Stimulated activated CD8-positive, alpha-beta memory T cell treated with anti-CD3 and anti-CD28 coated beads, Interleukin-7, amount 100 ng/mL, for 1 hour (primary cell): ENCODE measurements around the gene ZDHHC21.

Experiments used
- DNase-seq, 2 donors: peaks; one replicate each; pipeline ENCODE4 v3.0.0-alpha.2; 2020; ENCODE audit warnings: low read depth in 2 of 2

Gene ZDHHC21, protein sequence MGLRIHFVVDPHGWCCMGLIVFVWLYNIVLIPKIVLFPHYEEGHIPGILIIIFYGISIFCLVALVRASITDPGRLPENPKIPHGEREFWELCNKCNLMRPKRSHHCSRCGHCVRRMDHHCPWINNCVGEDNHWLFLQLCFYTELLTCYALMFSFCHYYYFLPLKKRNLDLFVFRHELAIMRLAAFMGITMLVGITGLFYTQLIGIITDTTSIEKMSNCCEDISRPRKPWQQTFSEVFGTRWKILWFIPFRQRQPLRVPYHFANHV

DNA sequence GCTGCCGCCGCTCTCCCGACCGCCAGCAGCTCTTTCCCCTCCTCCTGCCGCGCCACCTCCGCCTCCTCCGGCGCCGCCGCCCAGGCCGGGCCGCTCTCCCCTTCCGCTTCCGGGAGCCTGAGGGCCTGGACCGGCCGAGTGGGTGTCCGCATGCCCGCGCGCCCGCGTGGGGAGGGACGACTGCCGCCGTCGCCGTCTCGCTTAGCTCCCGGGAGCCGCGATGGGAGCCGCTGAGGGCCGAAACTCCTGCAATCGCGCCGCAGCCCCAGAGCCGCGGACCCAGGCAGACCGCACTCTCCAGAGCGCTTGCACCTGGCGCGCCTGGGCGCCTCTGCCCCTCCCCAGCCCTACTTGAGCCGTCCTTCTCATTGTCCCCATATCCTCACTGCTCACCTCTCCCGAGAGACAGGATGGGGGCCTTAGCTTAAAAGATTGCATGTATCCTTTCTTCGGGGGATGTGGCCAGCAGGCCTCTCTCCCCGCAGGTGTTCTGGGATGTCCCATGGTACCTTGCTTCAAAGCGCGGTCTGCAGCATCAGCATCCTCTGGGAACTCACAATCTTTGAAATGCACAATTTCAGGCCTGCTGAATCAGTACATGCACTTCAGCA lies at the start of gene ZDHHC21:
Gene ZDHHC21, minus strand, starts transcription at position 182 of the 611 bp plus-strand sequence. CDS start 19,092 bp downstream, outside the sequence.
- peak; percentile 13 to 20 for DNase-seq

GRCh38 chr9:14741369-14741768 lies 48.1 kb upstream of the ZDHHC21 start:
- no peak for DNase-seq

DNA sequence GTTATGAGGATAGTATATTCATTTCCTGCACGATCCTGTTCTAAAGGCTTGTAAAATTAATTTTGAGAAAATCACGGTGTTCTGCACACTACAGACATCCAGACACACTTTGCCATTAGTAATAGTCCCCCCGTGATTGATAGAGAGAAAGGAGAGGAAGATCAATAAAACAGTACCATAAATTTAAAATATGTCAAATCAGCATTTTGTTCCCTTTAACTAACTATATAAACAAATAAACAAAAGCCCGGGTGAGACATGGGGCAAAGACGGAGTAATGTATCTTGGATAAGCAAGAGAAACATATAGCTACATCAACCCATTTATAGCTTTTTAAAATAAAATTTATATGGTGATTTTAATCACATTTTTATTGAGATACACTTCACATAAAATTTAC lies 39.9 kb upstream of the ZDHHC21 start:
- no peak for DNase-seq

- DNase-seq = no peak
Observed at GRCh38 chr9:14731294-14731981, 38.2 kb upstream of the ZDHHC21 start.

- no peak for DNase-seq
Observed at GRCh38 chr9:14730461-14730898, 37.2 kb upstream of the ZDHHC21 start.

GRCh38 chr9:14723301-14723700 lies 30.1 kb upstream of the ZDHHC21 start:
- no peak for DNase-seq

- DNase-seq = no peak
Observed at GRCh38 chr9:14722391-14723035, 29.3 kb upstream of the ZDHHC21 start, which contains the start of gene CER1. Gene CER1 (minus strand): TSS chr9:14722733. CDS start chr9:14722672, 61 bp downstream.

- DNase-seq = no peak
Observed at GRCh38 chr9:14719231-14719923, 26.1 kb upstream of the ZDHHC21 start.

- no peak for DNase-seq
Observed at GRCh38 chr9:14715102-14715501, 21.9 kb upstream of the ZDHHC21 start.

DNA sequence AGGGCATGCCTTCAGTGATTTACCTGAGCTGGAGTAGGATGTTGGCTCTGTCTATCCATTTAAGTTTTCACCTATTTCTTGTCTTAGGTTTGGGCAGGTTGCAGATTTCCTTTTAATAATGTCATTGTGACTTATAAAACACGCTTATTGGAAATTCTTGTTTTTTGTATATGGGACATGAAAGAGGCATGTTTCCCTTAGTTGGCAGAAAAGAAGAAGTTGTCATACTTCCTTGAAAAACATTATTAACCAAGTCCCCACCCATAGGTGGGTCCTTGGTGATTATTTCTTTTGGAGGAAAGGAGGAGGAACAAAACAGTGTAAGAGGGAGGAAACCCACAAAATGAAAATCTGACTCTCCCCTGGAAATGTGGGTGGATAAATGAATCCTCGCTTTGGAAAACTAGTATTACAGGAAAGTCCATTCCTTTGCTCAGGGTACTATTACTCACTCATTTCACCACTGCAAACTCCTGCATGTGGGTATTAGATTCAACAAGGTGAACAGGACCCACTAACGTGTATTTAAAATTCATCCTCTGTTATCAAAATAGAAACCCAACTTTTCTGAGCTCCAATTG lies 20.0 kb upstream of the ZDHHC21 start:
- no peak for DNase-seq

GRCh38 chr9:14710804-14711203 lies 17.6 kb upstream of the ZDHHC21 start:
- no peak for DNase-seq

DNA sequence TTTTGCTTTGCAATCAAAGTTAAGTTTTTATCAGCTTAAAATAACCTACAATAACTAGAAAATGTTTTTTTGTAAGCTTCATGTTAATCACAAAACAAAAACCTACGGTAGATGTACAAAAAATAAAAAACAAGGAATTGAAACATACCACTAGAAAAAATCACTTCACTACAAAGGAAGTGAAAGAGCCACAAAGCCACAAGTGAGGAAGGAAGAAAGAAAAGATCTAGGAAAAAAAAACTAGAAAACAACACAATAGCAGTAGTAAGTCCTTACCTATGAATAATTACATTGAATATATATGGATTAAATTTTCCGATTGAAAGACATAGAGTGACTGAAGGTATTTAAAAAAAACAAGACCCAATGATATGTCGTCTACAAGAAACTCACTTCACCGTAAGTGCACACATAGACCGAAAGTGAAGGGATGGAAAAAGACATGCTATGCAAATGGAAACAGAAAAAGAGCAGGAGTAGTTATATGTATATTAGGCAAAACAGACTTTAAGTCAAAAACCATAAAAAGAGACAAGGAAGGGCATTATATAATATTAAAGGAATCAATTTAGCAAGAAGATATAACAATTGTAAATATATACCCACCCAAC lies 13.4 kb upstream of the ZDHHC21 start:
- no peak for DNase-seq

DNA sequence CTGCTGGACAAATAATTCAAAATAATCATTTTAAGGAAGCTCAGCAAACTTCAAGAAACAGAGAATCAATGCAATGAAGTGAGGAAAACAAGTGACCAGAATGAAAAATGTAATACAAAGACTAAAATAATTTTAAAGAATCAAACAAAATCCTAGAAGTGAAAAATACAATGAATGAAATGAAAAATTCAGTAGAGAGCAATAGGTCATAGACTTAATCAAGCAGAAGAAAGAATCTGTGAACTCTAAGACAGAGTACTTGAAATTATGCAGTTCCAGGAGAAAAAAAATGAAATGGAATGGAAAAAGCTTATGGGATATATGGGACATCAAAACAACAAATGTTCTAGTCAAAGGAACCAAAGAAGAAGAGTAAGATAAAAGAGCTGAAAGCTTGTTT lies 11.8 kb upstream of the ZDHHC21 start:
- DNase-seq = no peak

DNA sequence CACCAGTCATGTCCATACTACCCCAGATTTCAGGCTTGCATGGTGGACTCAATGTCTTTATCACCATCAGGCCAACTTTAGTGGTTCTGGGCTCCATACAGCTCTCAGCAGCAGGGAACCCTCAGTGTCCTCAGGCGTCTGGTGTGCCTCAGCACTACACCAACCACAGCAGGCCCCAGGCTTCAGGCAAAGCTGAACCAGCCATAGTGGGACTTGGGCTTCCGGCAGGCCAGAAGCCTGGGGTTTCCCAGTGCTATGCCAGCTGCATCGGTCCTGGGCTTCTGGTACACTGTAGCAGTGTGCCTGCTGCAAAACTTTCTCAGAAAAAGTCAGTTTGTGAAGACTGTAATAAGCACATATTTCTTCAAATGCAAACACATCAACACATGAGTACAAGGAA lies 11.0 kb upstream of the ZDHHC21 start:
- no peak for DNase-seq

DNA sequence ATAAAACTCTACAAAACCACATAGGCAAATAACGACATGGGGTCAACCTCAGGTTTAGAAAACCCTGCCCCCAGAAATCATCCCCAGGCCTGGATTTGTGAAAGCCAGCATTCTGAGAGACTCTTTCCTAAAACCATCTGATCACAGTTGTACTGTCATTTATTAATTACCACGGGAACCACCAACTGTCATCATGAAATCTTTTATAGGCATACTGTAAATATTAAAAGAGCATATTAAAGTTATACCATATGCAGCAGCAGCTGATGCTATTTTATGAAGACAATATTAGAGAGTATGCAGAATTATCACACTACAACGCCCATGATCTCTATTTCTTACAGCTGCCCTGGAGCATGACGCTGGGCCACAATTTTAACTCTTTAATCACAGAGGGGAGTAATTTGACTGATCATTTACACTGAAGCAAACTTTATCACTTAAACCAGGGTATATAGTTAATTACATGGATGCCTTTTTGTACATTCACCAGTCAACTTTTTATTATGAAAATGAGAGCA lies 9.0 kb upstream of the ZDHHC21 start:
- DNase-seq = no peak

- DNase-seq = peak; percentile 0
Observed at GRCh38 chr9:14692470-14693250, 572 bp downstream of the ZDHHC21 start.

DNA sequence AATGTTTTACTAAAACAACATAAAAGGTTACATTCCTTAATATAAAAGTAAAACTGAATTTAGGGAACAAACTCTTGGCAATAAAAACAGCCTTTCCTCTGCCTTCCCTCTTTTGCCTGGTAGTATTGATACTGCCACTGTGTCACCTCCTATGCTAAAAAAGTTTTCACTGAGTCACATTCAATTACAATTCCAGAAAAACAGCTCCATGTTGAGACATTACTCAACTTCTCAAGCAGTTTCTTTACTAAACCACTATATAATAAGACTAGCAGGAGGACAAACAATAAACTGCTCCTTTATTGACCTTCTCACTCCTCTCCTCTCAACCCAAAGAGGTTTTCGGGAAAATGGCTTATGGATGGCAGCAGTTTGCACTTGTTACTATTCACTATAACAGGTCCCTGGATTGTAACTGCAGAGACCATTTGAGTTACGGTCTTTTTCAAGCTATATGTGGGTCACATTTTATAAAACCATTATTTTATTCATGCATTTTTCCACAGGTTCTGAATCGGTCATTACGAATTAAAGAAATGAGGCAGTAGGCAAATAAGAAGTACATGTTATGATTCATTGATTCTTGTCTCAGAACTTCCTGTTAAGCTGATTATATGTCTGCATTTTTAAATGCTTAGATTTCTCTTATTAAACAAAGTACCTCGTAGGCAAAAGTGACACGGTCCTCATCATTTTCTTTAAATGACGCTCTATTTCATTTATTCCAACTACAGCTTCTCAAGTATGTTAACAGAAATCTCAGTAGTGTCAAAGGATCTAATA lies 2.1 kb downstream of the ZDHHC21 start:
- no peak for DNase-seq

- no peak for DNase-seq
Observed at GRCh38 chr9:14687042-14687719, 6.1 kb downstream of the ZDHHC21 start.
